Neuronal stem cell (in vitro differentiated cells): ENCODE measurements around the gene LRMDA.

ENCODE experiments used
- DNase-seq: peaks from one replicate; pipeline ENCODE4 v3.0.0-alpha.2; 2013; ENCODE audit warnings: low spot score
- H2AFZ ChIP-seq: one replicate; pipeline ENCODE4 v1.6.1; 2013; ENCODE audit warnings: mild to moderate bottlenecking, low read length, inconsistent platforms
- H2AK5ac ChIP-seq: 2 replicates; pipeline ENCODE4 v1.6.1; 2013; ENCODE audit warnings: low read depth, mild to moderate bottlenecking, inconsistent platforms, low read length, moderate library complexity, mixed read lengths
- H2BK120ac ChIP-seq: 2 replicates; pipeline ENCODE4 v1.6.1; 2013; ENCODE audit warnings: low read depth, mild to moderate bottlenecking, inconsistent platforms, low read length, moderate library complexity, mixed read lengths
- H2BK12ac ChIP-seq: one replicate; pipeline ENCODE4 v1.6.1; 2013; ENCODE audit warnings: low read length, inconsistent platforms
- H2BK15ac ChIP-seq: 2 replicates; pipeline ENCODE4 v1.6.1; 2013; ENCODE audit warnings: mild to moderate bottlenecking, low read length, inconsistent platforms, mixed read lengths
- H2BK5ac ChIP-seq: one replicate; pipeline ENCODE4 v1.6.1; 2013; ENCODE audit warnings: inconsistent platforms, mild to moderate bottlenecking, low read length, moderate library complexity
- H3K14ac ChIP-seq: one replicate; pipeline ENCODE4 v1.6.1; 2013; ENCODE audit warnings: low read length, inconsistent platforms
- H3K18ac ChIP-seq: 2 replicates; pipeline ENCODE4 v1.6.1; 2013; ENCODE audit warnings: low read length, inconsistent platforms
- H3K23ac ChIP-seq: 2 replicates; pipeline ENCODE4 v1.6.1; 2013; ENCODE audit warnings: low read depth, mild to moderate bottlenecking, mixed read lengths, low read length, inconsistent platforms; ENCODE audit not compliant: poor library complexity
- H3K27ac ChIP-seq: replicated peaks from 3 replicates; pipeline ENCODE4 v1.5.1; 2013; ENCODE audit warnings: low read length, inconsistent platforms
- H3K27me3 ChIP-seq, 3 experiments: 2 replicates each; pipeline ENCODE4 v1.6.1; 2013; ENCODE audit warnings: low read length in 3 of 3, mild to moderate bottlenecking in 2 of 3, inconsistent platforms in 1 of 3, low read depth in 1 of 3, mixed read lengths in 1 of 3, moderate library complexity in 1 of 3; ENCODE audit not compliant: control insufficient read depth in 3 of 3, insufficient read depth in 3 of 3
- H3K36me3 ChIP-seq, 2 donors: replicated peaks in 1 of 2; 2 replicates each; pipeline ENCODE4 v1.6.1; 2013; ENCODE audit warnings: low read length in 2 of 2; ENCODE audit not compliant: control insufficient read depth in 2 of 2, insufficient read depth in 2 of 2
- H3K4ac ChIP-seq: 2 replicates; pipeline ENCODE4 v1.6.1; 2013; ENCODE audit warnings: inconsistent platforms, mild to moderate bottlenecking, low read length, moderate library complexity
- H3K4me1 ChIP-seq, 2 donors: 1 replicate in 1 of 2; 2 replicates in 1 of 2; pipeline ENCODE4 v1.6.1; 2013; ENCODE audit warnings: low read length in 2 of 2, low read depth in 1 of 2; ENCODE audit not compliant: control insufficient read depth in 2 of 2, insufficient read depth in 1 of 2
- H3K4me2 ChIP-seq: one replicate; pipeline ENCODE4 v1.6.1; 2013; ENCODE audit warnings: mild to moderate bottlenecking, low read length, inconsistent platforms; ENCODE audit not compliant: insufficient read depth, poor library complexity, severe bottlenecking
- H3K4me3 ChIP-seq, 2 donors: 2 replicates each; pipeline ENCODE4 v1.5.1; 2013; ENCODE audit warnings: low read length in 2 of 2, mild to moderate bottlenecking in 2 of 2, inconsistent platforms in 1 of 2, moderate library complexity in 1 of 2
- H3K79me1 ChIP-seq: one replicate; pipeline ENCODE4 v1.6.1; 2013; ENCODE audit warnings: low read depth, mild to moderate bottlenecking, inconsistent platforms, low read length, moderate library complexity
- H3K9ac ChIP-seq: one replicate; pipeline ENCODE4 v1.6.1; 2013; ENCODE audit warnings: mild to moderate bottlenecking, low read depth, low read length, inconsistent platforms; ENCODE audit not compliant: poor library complexity
- H3K9me3 ChIP-seq, 2 donors: replicated peaks in 1 of 2; 2 replicates each; pipeline versions ENCODE3 to v1.6.1; 2013; ENCODE audit warnings: low read length in 2 of 2, mild to moderate bottlenecking in 2 of 2, inconsistent platforms in 1 of 2, low read depth in 1 of 2, mixed read lengths in 1 of 2, moderate library complexity in 1 of 2; ENCODE audit not compliant: control insufficient read depth in 2 of 2, insufficient read depth in 1 of 2
- H4K8ac ChIP-seq: one replicate; pipeline ENCODE4 v1.6.1; 2013; ENCODE audit warnings: low read depth, mild to moderate bottlenecking, inconsistent platforms, low read length, moderate library complexity
- H4K91ac ChIP-seq: one replicate; pipeline ENCODE4 v1.6.1; 2013; ENCODE audit warnings: low read length, low read depth, mild to moderate bottlenecking, inconsistent platforms; ENCODE audit not compliant: poor library complexity
- WGBS, 2 donors: extraction: QIAGEN DNeasy Blood & Tissue Kit; methylation state at CpG; one replicate each; pipeline ENCODE4 v1.1.7; 2013; ENCODE audit warnings: missing lambda C conversion rate in 2 of 2, mixed read lengths in 1 of 2; ENCODE audit not compliant: insufficient read length in 2 of 2, insufficient replicate concordance in 1 of 2; ENCODE audit errors: extremely low coverage in 2 of 2; 5-methylcytosine and 5-hydroxymethylcytosine counted together

The LRMDA gene

DNA sequence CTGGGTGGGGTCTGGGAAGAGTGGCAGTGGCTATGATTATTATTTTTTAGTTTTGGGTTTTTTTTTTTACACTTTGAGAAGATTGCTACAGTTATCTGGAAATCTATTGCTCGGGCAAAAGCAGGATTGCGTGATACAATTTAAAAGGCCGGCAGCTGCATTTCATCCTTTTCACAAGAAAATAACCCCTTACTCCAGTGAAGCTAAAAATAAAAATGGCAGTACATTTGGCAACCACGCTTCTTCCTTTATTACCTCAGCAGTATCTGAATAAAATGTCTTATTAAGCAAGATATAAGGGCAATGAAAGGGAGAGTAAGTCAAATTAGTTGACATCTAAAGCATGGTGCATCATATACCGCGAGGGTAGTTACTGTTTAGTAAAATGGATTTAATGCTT lies 496.8 kb downstream of the LRMDA start:
- no peak overlapping the region for H2BK5ac ChIP-seq
- no peak overlapping the region for H3K18ac ChIP-seq
- no peak overlapping the region for H3K23ac ChIP-seq
- no peak overlapping the region for H2AK5ac ChIP-seq
- H4K8ac ChIP-seq, result no peak overlapping the region
- H3K36me3 ChIP-seq, result no peaks in the 10 kb centered on the region
- H2BK12ac ChIP-seq, result no peak overlapping the region
- H3K14ac ChIP-seq, result no peak overlapping the region
- no peak overlapping the region for H3K4ac ChIP-seq
- no CpG with 5 or more reads among the region's 6 CpGs for WGBS, 2 donors
- peaks cover 0 to 5% of the 10 kb centered on the region in 2 donors for H3K4me1 ChIP-seq
- no peak overlapping the region for H2AFZ ChIP-seq
- no peak for DNase-seq
- no peak overlapping the region for H2BK120ac ChIP-seq
- no peak overlapping the region for H4K91ac ChIP-seq
- no peak overlapping the region for H3K9ac ChIP-seq
- no peak overlapping the region for H3K4me2 ChIP-seq
- H3K9me3 ChIP-seq, result no peaks in the 10 kb centered on the region
- H3K27ac ChIP-seq, result no peak overlapping the region
- no peaks in the 10 kb centered on the region for H3K79me1 ChIP-seq
- no peak overlapping the region for H3K4me3 ChIP-seq
- no peak overlapping the region for H2BK15ac ChIP-seq
- H3K27me3 ChIP-seq, result no peaks in the 10 kb centered on the region

DNA sequence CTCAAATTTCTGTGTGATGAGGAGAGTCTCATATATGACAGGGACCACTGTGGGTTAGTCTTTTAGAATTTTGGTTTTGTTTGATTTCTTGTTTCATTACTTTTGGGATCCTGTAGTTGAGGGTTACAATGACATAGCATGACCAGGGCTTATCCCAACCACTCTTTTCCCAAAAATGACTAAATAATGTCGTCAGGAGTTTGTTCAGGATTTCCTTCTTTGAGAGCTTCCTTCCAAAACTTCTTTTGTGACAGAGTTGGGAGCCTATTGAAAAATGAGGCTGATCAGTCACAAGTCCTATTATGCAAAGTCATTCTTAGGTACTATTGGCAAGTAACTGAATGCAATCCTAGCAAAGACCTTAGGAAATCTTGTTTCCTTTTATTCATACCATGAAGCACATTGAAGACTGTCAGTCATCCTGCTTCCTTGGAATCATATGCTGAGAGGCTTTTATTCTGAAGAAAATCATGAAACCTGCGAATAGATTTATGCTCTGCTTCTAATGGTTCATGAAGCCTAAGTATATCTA lies 498.3 kb downstream of the LRMDA start:
- H2BK12ac ChIP-seq, result no peak overlapping the region
- no peak overlapping the region for H3K9ac ChIP-seq
- no peak overlapping the region for H2BK15ac ChIP-seq
- H3K4ac ChIP-seq, result no peak overlapping the region
- no peak overlapping the region for H3K18ac ChIP-seq
- H2BK120ac ChIP-seq, result no peak overlapping the region
- no peak overlapping the region for H3K23ac ChIP-seq
- H3K27me3 ChIP-seq, result no peaks in the 10 kb centered on the region
- no peak overlapping the region for H3K27ac ChIP-seq
- H3K79me1 ChIP-seq, result no peaks in the 10 kb centered on the region
- no CpG with 5 or more reads among the region's 2 CpGs for WGBS, 2 donors
- no peak overlapping the region for H3K4me3 ChIP-seq
- H3K9me3 ChIP-seq, result no peaks in the 10 kb centered on the region
- H2BK5ac ChIP-seq, result no peak overlapping the region
- no peak overlapping the region for H4K8ac ChIP-seq
- H3K36me3 ChIP-seq, result no peaks in the 10 kb centered on the region
- H3K4me1 ChIP-seq, result peaks cover 0 to 1% of the 10 kb centered on the region in 2 donors
- no peak overlapping the region for H4K91ac ChIP-seq
- no peak for DNase-seq
- H3K4me2 ChIP-seq, result no peak overlapping the region
- no peak overlapping the region for H3K14ac ChIP-seq
- no peak overlapping the region for H2AK5ac ChIP-seq
- no peak overlapping the region for H2AFZ ChIP-seq

DNA sequence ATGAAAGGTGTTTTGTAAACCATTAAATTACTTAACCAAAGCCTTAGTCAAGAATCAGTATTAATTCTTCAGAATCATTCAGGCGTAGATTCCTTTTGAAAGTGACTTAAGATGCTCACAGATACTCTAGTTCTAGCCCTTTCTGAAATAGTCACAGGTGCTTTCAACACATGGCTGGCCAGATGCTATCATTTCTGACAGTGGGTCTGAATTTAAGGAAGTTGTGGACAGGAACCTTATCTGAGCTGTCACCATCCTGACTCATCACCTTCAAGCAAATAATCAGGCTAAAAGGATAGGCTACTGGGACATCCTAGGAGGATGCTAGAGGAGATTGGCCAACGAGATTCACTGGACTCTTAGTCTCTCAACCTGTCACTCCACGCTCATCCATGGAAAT lies 501.5 kb downstream of the LRMDA start:
- Histone ChIP-seq H2BK15ac (no peak overlapping the region), H4K8ac (no peak overlapping the region), H3K36me3 (no peaks in the 10 kb centered on the region), H2AK5ac (no peak overlapping the region), H3K4me3 (no peak overlapping the region), H2BK120ac (no peak overlapping the region), H3K14ac (no peak overlapping the region), H3K79me1 (no peaks in the 10 kb centered on the region), H3K9ac (no peak overlapping the region), H2BK12ac (no peak overlapping the region), H3K4me1 (no peaks in the 10 kb centered on the region), H3K27me3 (no peaks in the 10 kb centered on the region), H3K4me2 (no peak overlapping the region), H3K27ac (no peak overlapping the region), H3K18ac (no peak overlapping the region), H2AFZ (no peak overlapping the region), H3K4ac (no peak overlapping the region), H3K23ac (no peak overlapping the region), H3K9me3 (no peaks in the 10 kb centered on the region), H2BK5ac (no peak overlapping the region), H4K91ac (no peak overlapping the region)
- DNase-seq, result no peak
- no CpG with 5 or more reads among the region's 3 CpGs for WGBS, 2 donors

DNA sequence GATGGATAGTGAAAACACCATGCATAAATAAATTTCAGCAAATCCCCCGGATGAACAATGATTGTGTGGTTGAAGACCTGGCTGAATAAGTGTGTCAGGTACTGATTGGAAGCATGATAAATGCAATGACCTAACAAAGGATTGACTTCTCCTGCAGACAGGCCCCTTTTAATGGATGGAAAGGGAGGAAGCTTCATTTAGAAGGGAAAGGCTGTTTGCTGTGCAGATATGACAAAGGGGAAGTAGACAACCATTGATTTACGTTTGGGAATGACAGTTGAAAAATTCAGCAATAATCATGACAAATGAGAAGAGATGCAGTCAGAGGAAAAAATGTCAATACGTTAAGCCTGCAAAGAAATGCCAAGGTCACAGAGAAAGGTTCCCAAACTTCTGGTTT lies 503.8 kb downstream of the LRMDA start:
- H3K4me3 ChIP-seq, result no peak overlapping the region
- no peak overlapping the region for H2BK15ac ChIP-seq
- no peak overlapping the region for H2AFZ ChIP-seq
- H3K4me2 ChIP-seq, result no peak overlapping the region
- no peak overlapping the region for H3K27ac ChIP-seq
- WGBS, 2 donors, result no CpG with 5 or more reads among the region's 3 CpGs
- no peaks in the 10 kb centered on the region for H3K9me3 ChIP-seq
- no peak overlapping the region for H3K4ac ChIP-seq
- no peaks in the 10 kb centered on the region for H3K27me3 ChIP-seq
- no peak overlapping the region for H3K18ac ChIP-seq
- H2AK5ac ChIP-seq, result no peak overlapping the region
- H2BK12ac ChIP-seq, result no peak overlapping the region
- no peak overlapping the region for H4K8ac ChIP-seq
- H3K4me1 ChIP-seq, result no peaks in the 10 kb centered on the region
- H2BK5ac ChIP-seq, result no peak overlapping the region
- no peaks in the 10 kb centered on the region for H3K79me1 ChIP-seq
- DNase-seq, result no peak
- no peaks in the 10 kb centered on the region for H3K36me3 ChIP-seq
- no peak overlapping the region for H3K9ac ChIP-seq
- H3K23ac ChIP-seq, result no peak overlapping the region
- no peak overlapping the region for H2BK120ac ChIP-seq
- H4K91ac ChIP-seq, result no peak overlapping the region
- no peak overlapping the region for H3K14ac ChIP-seq
